Measurements from ENCODE around the gene BPGM. TPM values are rescaled to one million over a fixed set of nuclear protein-coding genes. Genes with fewer than 3 reads are reported as not detected.

The BPGM gene
- polyA plus RNA-seq, 1 of the 3 experiments (the other 2 are of a cell fraction): 12.4 TPM

DNA sequence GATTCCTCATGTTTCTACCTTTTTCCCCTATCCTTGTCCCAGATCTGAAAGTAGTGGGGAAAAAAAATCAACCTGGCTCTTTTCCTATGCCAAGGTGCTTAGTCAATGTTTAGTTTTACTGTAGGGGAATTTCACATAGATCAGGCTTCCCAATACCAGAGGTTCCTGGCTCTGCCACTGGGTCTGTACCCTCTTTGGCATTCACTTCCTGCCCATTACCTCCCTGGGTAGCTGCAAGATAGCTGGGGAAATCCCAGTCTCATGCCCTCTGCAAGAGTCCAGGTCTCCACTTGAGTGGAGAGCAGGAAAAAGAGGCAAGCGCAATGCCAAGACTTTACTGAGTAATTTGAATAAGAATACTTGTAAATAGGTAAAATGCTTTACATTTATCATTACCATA lies 3.5 kb upstream of the BPGM start:
- DNase-seq: no peak
- Histone ChIP-seq H3K27me3 (ENCODE audit: insufficient read depth) (no peaks in the 10 kb centered on the region), H3K36me3 (replicated peaks in 1 of 2; ENCODE audit: control insufficient read depth in 1 of 2, insufficient read depth in 2 of 2, low read length in 1 of 2) (no peaks in the 10 kb centered on the region), H2AFZ (ENCODE audit: low read depth) (no peak overlapping the region), H4K20me1 (ENCODE audit: insufficient read depth) (no peaks in the 10 kb centered on the region), H3K9me3 (no peaks in the 10 kb centered on the region), H3K27ac (ENCODE audit: low read depth in 2 of 2, low read length in 1 of 2) (no peak overlapping the region), H3K79me2 (ENCODE audit: insufficient read depth) (peaks cover 27% of the 10 kb centered on the region), H3K4me2 (no peak overlapping the region), H3K4me1 (ENCODE audit: control insufficient read depth in 1 of 2, insufficient read depth in 2 of 2, low read depth in 1 of 2, low read length in 1 of 2) (peaks cover 10 to 11% of the 10 kb centered on the region in 2 experiments; a peak in 2 of 4 replicates), H3F3A (replicated peaks; ENCODE audit: insufficient read depth) (no peaks in the 10 kb centered on the region), H3K9me2 (no peaks in the 10 kb centered on the region), H3K9ac (no peak overlapping the region), H3K4me3 (ENCODE audit: low read depth in 2 of 2, low read length in 1 of 2) (no peak overlapping the region)
- TF ChIP-seq TCF12 (IDR thresholded peaks at IDR 0.05) (no peak), GATA2 (CRISPR knock-in tag; IDR thresholded peaks at IDR 0.05) (no peak), POLR2AphosphoS5 (IDR thresholded peaks at IDR 0.05; ENCODE audit: low read depth, low read length) (no peak), GABPA (IDR thresholded peaks at IDR 0.05; ENCODE audit: low read depth) (no peak), YY1 (IDR thresholded peaks at IDR 0.05; ENCODE audit: low read depth) (no peak), FOSL2 (IDR thresholded peaks at IDR 0.05; ENCODE audit: borderline replicate concordance, low read depth) (no peak)
- TF ChIP-seq, protein P1, sequence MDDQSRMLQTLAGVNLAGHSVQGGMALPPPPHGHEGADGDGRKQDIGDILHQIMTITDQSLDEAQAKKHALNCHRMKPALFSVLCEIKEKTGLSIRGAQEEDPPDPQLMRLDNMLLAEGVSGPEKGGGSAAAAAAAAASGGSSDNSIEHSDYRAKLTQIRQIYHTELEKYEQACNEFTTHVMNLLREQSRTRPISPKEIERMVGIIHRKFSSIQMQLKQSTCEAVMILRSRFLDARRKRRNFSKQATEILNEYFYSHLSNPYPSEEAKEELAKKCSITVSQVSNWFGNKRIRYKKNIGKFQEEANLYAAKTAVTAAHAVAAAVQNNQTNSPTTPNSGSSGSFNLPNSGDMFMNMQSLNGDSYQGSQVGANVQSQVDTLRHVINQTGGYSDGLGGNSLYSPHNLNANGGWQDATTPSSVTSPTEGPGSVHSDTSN (IDR thresholded peaks at IDR 0.05): no peak
- TF ChIP-seq, protein P2, sequence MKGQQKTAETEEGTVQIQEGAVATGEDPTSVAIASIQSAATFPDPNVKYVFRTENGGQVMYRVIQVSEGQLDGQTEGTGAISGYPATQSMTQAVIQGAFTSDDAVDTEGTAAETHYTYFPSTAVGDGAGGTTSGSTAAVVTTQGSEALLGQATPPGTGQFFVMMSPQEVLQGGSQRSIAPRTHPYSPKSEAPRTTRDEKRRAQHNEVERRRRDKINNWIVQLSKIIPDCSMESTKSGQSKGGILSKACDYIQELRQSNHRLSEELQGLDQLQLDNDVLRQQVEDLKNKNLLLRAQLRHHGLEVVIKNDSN (IDR thresholded peaks at IDR 0.05; ENCODE audit: borderline replicate concordance, low read depth): no peak
- POLR2A ChIA-PET: no interaction called here
- WGBS (ENCODE audit: low lambda C conversion rate): 90% methylated on average over 1 of the region's 1 CpG
- CTCF ChIA-PET: interaction anchor here (0.6 to 3.5 kb wide), 3 partner anchors 10 to 300 kb away, joined by 3 to 25 read pairs (median 4); no protein-coding TSS in a partner anchor

DNA sequence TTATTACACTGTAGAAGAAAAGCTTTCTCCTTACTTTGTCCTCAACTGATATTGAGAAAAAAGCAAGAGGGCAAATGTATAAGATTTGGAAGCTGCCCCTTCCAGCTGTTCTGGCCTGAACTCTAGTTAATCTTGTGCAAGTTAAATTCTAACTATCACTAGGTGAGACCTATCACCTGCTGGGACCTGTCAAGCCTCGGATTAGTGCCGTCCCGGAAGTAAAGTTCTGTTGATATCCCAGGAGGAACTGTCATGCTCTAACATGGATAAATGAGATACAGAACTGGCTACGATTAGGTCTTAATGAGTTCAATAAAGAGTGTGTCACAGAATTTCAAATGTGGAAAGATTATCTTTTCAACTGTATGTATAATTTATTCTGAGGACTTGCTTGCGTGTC lies 1.2 kb upstream of the BPGM start:
- peak overlapping the region; percentile 75 to 79 for H3K4me3 ChIP-seq (ENCODE audit: low read depth in 2 of 2, low read length in 1 of 2)
- no peaks in the 10 kb centered on the region for H3F3A ChIP-seq (replicated peaks; ENCODE audit: insufficient read depth)
- peaks cover 48% of the 10 kb centered on the region for H3K79me2 ChIP-seq (ENCODE audit: insufficient read depth)
- ChIA-PET CTCF (interaction anchor here (0.7 to 5.5 kb wide), 21 partner anchors 8 to 525 kb away, joined by 3 to 64 read pairs (median 4); partner anchors contain the start of genes AGBL3, AKR1B1 and CYREN), POLR2A (interaction anchor here (1.2 to 2.0 kb wide), 3 partner anchors 246 to 300 kb away, joined by 3 to 5 read pairs (median 3); no protein-coding TSS in a partner anchor)
- no peak overlapping the region; the same call in 1 of the 2 replicates for H2AFZ ChIP-seq (ENCODE audit: low read depth)
- H3K9ac ChIP-seq: peak overlapping the region; percentile 83
- H3K27me3 ChIP-seq (ENCODE audit: insufficient read depth): no peaks in the 10 kb centered on the region
- no peaks in the 10 kb centered on the region for H3K36me3 ChIP-seq (replicated peaks in 1 of 2; ENCODE audit: control insufficient read depth in 1 of 2, insufficient read depth in 2 of 2, low read length in 1 of 2)
- H3K4me2 ChIP-seq: peak overlapping the region; percentile 77
- no peaks in the 10 kb centered on the region for H3K9me2 ChIP-seq
- no peaks in the 10 kb centered on the region for H3K9me3 ChIP-seq
- peaks cover 11 to 15% of the 10 kb centered on the region in 2 experiments; a peak in 3 of 4 replicates for H3K4me1 ChIP-seq (ENCODE audit: control insufficient read depth in 1 of 2, insufficient read depth in 2 of 2, low read depth in 1 of 2, low read length in 1 of 2)
- no peaks in the 10 kb centered on the region for H4K20me1 ChIP-seq (ENCODE audit: insufficient read depth)
- WGBS (ENCODE audit: low lambda C conversion rate): 44% methylated on average over 5 of the region's 5 CpGs
- peak overlapping the region in 1 of 2 experiments; percentile 80; a peak in 2 of 4 replicates for H3K27ac ChIP-seq (ENCODE audit: low read depth in 2 of 2, low read length in 1 of 2)
- DNase-seq: no peak
- TF ChIP-seq GATA2 (CRISPR knock-in tag; IDR thresholded peaks at IDR 0.05) (no peak), GABPA (IDR thresholded peaks at IDR 0.05; ENCODE audit: low read depth) (no peak), RAD21 (IDR thresholded peaks at IDR 0.05; ENCODE audit: low read length) (no peak), EP300 (IDR thresholded peaks at IDR 0.05; ENCODE audit: borderline replicate concordance in 1 of 2, low read depth in 1 of 2, low read length in 1 of 2) (no peak), TEAD4 (IDR thresholded peaks at IDR 0.05; ENCODE audit: borderline replicate concordance, insufficient read depth) (no peak), SIN3A (IDR thresholded peaks at IDR 0.05; ENCODE audit: borderline replicate concordance, low read depth, low read length) (no peak), FOXM1 (IDR thresholded peaks at IDR 0.05; ENCODE audit: low read depth) (no peak), ELF1 (IDR thresholded peaks at IDR 0.05) (no peak)
- TF ChIP-seq, protein P3, sequence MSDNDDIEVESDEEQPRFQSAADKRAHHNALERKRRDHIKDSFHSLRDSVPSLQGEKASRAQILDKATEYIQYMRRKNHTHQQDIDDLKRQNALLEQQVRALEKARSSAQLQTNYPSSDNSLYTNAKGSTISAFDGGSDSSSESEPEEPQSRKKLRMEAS (IDR thresholded peaks at IDR 0.05; ENCODE audit: low read depth): no peak
- TF ChIP-seq, protein P4, sequence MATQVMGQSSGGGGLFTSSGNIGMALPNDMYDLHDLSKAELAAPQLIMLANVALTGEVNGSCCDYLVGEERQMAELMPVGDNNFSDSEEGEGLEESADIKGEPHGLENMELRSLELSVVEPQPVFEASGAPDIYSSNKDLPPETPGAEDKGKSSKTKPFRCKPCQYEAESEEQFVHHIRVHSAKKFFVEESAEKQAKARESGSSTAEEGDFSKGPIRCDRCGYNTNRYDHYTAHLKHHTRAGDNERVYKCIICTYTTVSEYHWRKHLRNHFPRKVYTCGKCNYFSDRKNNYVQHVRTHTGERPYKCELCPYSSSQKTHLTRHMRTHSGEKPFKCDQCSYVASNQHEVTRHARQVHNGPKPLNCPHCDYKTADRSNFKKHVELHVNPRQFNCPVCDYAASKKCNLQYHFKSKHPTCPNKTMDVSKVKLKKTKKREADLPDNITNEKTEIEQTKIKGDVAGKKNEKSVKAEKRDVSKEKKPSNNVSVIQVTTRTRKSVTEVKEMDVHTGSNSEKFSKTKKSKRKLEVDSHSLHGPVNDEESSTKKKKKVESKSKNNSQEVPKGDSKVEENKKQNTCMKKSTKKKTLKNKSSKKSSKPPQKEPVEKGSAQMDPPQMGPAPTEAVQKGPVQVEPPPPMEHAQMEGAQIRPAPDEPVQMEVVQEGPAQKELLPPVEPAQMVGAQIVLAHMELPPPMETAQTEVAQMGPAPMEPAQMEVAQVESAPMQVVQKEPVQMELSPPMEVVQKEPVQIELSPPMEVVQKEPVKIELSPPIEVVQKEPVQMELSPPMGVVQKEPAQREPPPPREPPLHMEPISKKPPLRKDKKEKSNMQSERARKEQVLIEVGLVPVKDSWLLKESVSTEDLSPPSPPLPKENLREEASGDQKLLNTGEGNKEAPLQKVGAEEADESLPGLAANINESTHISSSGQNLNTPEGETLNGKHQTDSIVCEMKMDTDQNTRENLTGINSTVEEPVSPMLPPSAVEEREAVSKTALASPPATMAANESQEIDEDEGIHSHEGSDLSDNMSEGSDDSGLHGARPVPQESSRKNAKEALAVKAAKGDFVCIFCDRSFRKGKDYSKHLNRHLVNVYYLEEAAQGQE (IDR thresholded peaks at IDR 0.05; ENCODE audit: low read depth, low read length): no peak
- TF ChIP-seq, protein P1 (IDR thresholded peaks at IDR 0.05): no peak
- TF ChIP-seq, protein P5, sequence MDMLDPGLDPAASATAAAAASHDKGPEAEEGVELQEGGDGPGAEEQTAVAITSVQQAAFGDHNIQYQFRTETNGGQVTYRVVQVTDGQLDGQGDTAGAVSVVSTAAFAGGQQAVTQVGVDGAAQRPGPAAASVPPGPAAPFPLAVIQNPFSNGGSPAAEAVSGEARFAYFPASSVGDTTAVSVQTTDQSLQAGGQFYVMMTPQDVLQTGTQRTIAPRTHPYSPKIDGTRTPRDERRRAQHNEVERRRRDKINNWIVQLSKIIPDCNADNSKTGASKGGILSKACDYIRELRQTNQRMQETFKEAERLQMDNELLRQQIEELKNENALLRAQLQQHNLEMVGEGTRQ (IDR thresholded peaks at IDR 0.05; ENCODE audit: borderline replicate concordance, low read depth, low read length): no peak

All from SK-N-SH (cell line).